Kidney (tissue), 14 donors: Measurements from ENCODE around the gene ATG4D. TPM values are rescaled to one million over a fixed set of nuclear protein-coding genes. Genes with fewer than 3 reads are reported as not detected.
"Not testable (repeated sequence)": the region's sequence is repeated elsewhere in the genome, so short reads cannot be mapped to it uniquely, and the experiment has no call there.

Source experiments
- DNase-seq, 5 donors: peaks; one replicate each; pipeline ENCODE4 v3.0.0-alpha.2; 2013 to 2020
- FAIRE-seq: peaks from 2 replicates; lab custom pipeline; 2012; peaks lifted over from hg19 to GRCh38; lab: Jason Lieb, UNC
- H3K27ac ChIP-seq, 2 donors: one replicate each; pipeline ENCODE4 v1.7.0; 2013; ENCODE audit warnings: low read depth in 2 of 2, low read length in 2 of 2, inconsistent platforms in 1 of 2
- H3K27me3 ChIP-seq: one replicate; pipeline ENCODE4 v1.7.1; 2013; ENCODE audit warnings: low read length, inconsistent platforms; ENCODE audit not compliant: control insufficient read depth, insufficient read depth
- H3K36me3 ChIP-seq, 3 donors: one replicate each; pipeline versions ENCODE4 v1.7.0 to v1.7.1; 2013; ENCODE audit warnings: low read length in 3 of 3, control low read depth in 1 of 3, inconsistent platforms in 1 of 3; ENCODE audit not compliant: insufficient read depth in 3 of 3, control insufficient read depth in 2 of 3
- H3K4me1 ChIP-seq, 3 donors: one replicate each; pipeline versions ENCODE4 v1.7.0 to v1.7.1; 2013; ENCODE audit warnings: low read length in 3 of 3, inconsistent platforms in 1 of 3, low read depth in 1 of 3; ENCODE audit not compliant: control insufficient read depth in 2 of 3, insufficient read depth in 2 of 3
- H3K4me3 ChIP-seq, 3 donors: one replicate each; pipeline versions ENCODE4 v1.7.0 to v1.8.1; 2013; ENCODE audit warnings: low read length in 3 of 3, control low read depth in 1 of 3, inconsistent platforms in 1 of 3
- H3K9ac ChIP-seq, 3 donors: one replicate each; pipeline versions ENCODE4 v1.7.0 to v1.7.1; 2013; ENCODE audit warnings: low read length in 3 of 3, control low read depth in 1 of 3, inconsistent platforms in 1 of 3
- H3K9me3 ChIP-seq, 3 donors: one replicate each; pipeline versions ENCODE4 v1.7.0 to v1.7.1; 2013; ENCODE audit warnings: low read length in 3 of 3, control low read depth in 1 of 3, inconsistent platforms in 1 of 3; ENCODE audit not compliant: control insufficient read depth in 2 of 3, insufficient read depth in 1 of 3
- intact Hi-C: fragments of 100-400 bp; cut with DNase I; formaldehyde crosslinking; loops from one replicate; pipeline ENCODE4 v1.11.1; 2022
- polyA plus RNA-seq: library from polyadenylated mRNA; stranded (reverse); fragments of 350-450 nt; fragmentation: Illumina TruSeq; extraction: RNeasy Lipid Tissue Mini Kit (QIAGEN cat#74804); gene quantifications from one replicate; pipeline ENCODE4 v1.2.3, GENCODE V29; 2014; ENCODE audit warnings: low read depth, low replicate concordance; ENCODE audit not compliant: insufficient read depth
- total RNA-seq: library from RNA; stranded (reverse); fragmentation: NEBNext Ultra II Directional; extraction: Animal tissue kit (Norgen Biotek cat#: 25700); gene quantifications from one replicate; pipeline ENCODE4 v1.2.1, GENCODE V29; 2021
- TF ChIP-seq, protein P1 (sequence below): IDR thresholded peaks from 3 replicates; pipeline ENCODE4 v1.5.1; 2012; ENCODE audit warnings: mild to moderate bottlenecking, moderate library complexity, borderline replicate concordance; ENCODE audit not compliant: insufficient read depth; ENCODE audit errors: extremely low read depth
- donor health status: control.
- donor health status: control.
- donor health status: control.
- donor health status: control.
- donor health status: control.
- donor health status: DM: yes; HTN: yes; CAD: no.
- donor health status: Normal renal cell carcinoma (clear cell type).

ATG4D gene
- total and polyA plus RNA-seq, 2 donors from 2014 or later = 32.7 to 91.7 TPM

- FAIRE-seq (peak; percentile 96), DNase-seq (peak; percentile 100)
- Histone ChIP-seq H3K9ac (peak within 1 kb of the TSS in 2 of 3 donors; percentile 29 to 32), H3K4me1 (peaks cover 0 to 18% (median 14%) of the 10 kb centered on the region in 3 donors), H3K27ac (peak within 1 kb of the TSS in 1 of 2 donors; percentile 69), H3K27me3 (no peaks in the 10 kb centered on the region), H3K36me3 (no peaks in the 10 kb centered on the region), H3K9me3 (no peaks in the 10 kb centered on the region), H3K4me3 (peak within 1 kb of the TSS; percentile 59 to 63 (median 60))
- TF ChIP-seq, protein P1, sequence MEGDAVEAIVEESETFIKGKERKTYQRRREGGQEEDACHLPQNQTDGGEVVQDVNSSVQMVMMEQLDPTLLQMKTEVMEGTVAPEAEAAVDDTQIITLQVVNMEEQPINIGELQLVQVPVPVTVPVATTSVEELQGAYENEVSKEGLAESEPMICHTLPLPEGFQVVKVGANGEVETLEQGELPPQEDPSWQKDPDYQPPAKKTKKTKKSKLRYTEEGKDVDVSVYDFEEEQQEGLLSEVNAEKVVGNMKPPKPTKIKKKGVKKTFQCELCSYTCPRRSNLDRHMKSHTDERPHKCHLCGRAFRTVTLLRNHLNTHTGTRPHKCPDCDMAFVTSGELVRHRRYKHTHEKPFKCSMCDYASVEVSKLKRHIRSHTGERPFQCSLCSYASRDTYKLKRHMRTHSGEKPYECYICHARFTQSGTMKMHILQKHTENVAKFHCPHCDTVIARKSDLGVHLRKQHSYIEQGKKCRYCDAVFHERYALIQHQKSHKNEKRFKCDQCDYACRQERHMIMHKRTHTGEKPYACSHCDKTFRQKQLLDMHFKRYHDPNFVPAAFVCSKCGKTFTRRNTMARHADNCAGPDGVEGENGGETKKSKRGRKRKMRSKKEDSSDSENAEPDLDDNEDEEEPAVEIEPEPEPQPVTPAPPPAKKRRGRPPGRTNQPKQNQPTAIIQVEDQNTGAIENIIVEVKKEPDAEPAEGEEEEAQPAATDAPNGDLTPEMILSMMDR = peak; percentile 38
- intact Hi-C loops = no loop called here
Observed at GRCh38 chr19:10568826-10569651, 25.3 kb downstream of the ATG4D start, which contains the start of gene CDKN2D. Gene CDKN2D, minus strand, starts transcription at chr19:10568979. Its CDS starts 326 bp downstream, at chr19:10568653.

DNA sequence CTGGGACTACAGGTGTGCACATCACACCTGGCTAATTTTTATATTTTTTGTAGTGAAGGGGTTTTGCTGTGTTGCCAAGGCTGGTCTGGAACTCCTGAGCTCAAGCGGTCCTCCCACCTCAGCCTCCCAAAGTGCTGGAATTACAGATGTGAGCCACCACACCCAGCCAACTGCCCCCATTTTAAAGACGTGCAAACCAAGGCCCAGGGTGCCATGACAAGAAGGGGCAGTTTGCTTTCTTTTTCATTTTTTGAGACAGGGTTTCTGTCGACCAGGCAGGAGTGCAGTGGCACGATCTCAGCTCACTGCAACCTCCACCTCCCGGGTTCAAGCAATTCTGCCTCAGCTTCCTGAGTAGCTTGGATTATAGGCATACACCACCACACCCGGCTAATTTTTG is 30.1 kb downstream of the ATG4D start:
- H3K36me3 ChIP-seq, intact Hi-C loops, H3K9ac ChIP-seq, H3K27me3 ChIP-seq, H3K9me3 ChIP-seq, H3K4me1 ChIP-seq, FAIRE-seq, H3K27ac ChIP-seq, DNase-seq, H3K4me3 ChIP-seq: not testable (repeated sequence)

GRCh38 chr19:10574462-10574861 is 30.8 kb downstream of the ATG4D start:
- Histone ChIP-seq H3K27ac (no peak overlapping the region), H3K9ac (no peak overlapping the region), H3K4me1 (peaks cover 0 to 1% (median 0%) of the 10 kb centered on the region in 3 donors), H3K27me3 (no peaks in the 10 kb centered on the region), H3K36me3 (peaks cover 0 to 2% (median 0%) of the 10 kb centered on the region in 3 donors), H3K4me3 (no peak overlapping the region), H3K9me3 (no peaks in the 10 kb centered on the region)
- TF ChIP-seq, protein P1 = no peak
- DNase-seq (no peak), FAIRE-seq (no peak)
- intact Hi-C loops = no loop called here

GRCh38 chr19:10575011-10575716 is 31.5 kb downstream of the ATG4D start:
- Histone ChIP-seq H3K9ac (no peak overlapping the region), H3K27me3 (no peaks in the 10 kb centered on the region), H3K27ac (no peak overlapping the region), H3K4me3 (no peak overlapping the region), H3K4me1 (no peaks in the 10 kb centered on the region), H3K36me3 (peaks cover 0 to 2% (median 0%) of the 10 kb centered on the region in 3 donors), H3K9me3 (no peaks in the 10 kb centered on the region)
- TF ChIP-seq, protein P1 = no peak
- DNase-seq (no peak), FAIRE-seq (no peak)
- intact Hi-C loops = no loop called here
